WTC11 (cell line): ENCODE results near the gene SHC3. TPM values are rescaled to one million over a fixed set of nuclear protein-coding genes. Genes with fewer than 3 reads are reported as not detected.

Source experiments
- ATAC-seq: fragments of 200-7000 bp; cut with Tn5 transposase; 2 replicates; pipeline ENCODE4 v1.10.0; 2021; ENCODE audit warnings: mild to moderate bottlenecking, moderate library complexity
- CTCF ChIA-PET: fragments of 300-600 bp; sonication (Branson Sonifier 250); formaldehyde crosslinking; loops from one replicate; lab custom pipeline; 2021; ENCODE audit warnings: antibody characterized with exemption; lab: Charles Lee
- POLR2A ChIA-PET: fragments of 350-600 bp; sonication (Branson Sonifier 250); formaldehyde crosslinking; loops from one replicate; lab custom pipeline; 2021; ENCODE audit warnings: antibody characterized with exemption; lab: Charles Lee
- DNase-seq: peaks from one replicate; pipeline ENCODE4 v3.0.0; 2021; ENCODE audit warnings: low spot score
- H3K27ac Mint-ChIP-seq: 2 replicates; pipeline ENCODE4 v1.8.0; 2021; ENCODE audit warnings: mixed read lengths
- H3K27me3 Mint-ChIP-seq: 2 replicates; pipeline ENCODE4 v1.8.0; 2021; ENCODE audit warnings: low read depth, mild to moderate bottlenecking, moderate library complexity, mixed read lengths
- H3K36me3 Mint-ChIP-seq: 2 replicates; pipeline ENCODE4 v1.8.0; 2021; ENCODE audit warnings: mixed read lengths
- H3K4me1 Mint-ChIP-seq: 2 replicates; pipeline ENCODE4 v1.8.0; 2022; ENCODE audit warnings: mixed read lengths
- H3K4me3 Mint-ChIP-seq: 2 replicates; pipeline ENCODE4 v1.8.0; 2021; ENCODE audit warnings: mild to moderate bottlenecking, moderate library complexity, mixed read lengths
- H3K9me3 Mint-ChIP-seq: 2 replicates; pipeline ENCODE4 v1.8.0; 2021; ENCODE audit warnings: mixed read lengths
- AR ChIP-seq: fragments of 250-450 bp; sonication (Bioruptor Pico); IDR thresholded peaks from 2 replicates; pipeline ENCODE4 v1.9.0; 2021; ENCODE audit warnings: mild to moderate bottlenecking
- CREM ChIP-seq: sonication (generic); formaldehyde crosslinking; IDR thresholded peaks from 2 replicates; pipeline ENCODE4 v1.8.1; 2022; ENCODE audit warnings: mild to moderate bottlenecking, missing genetic modification reagents, moderate library complexity
- E2F1 ChIP-seq: sonication (generic); formaldehyde crosslinking; IDR thresholded peaks from 2 replicates; pipeline ENCODE4 v1.8.0; 2022; ENCODE audit warnings: mild to moderate bottlenecking, missing genetic modification reagents
- EMX1 ChIP-seq: fragments of 250-450 bp; sonication (Bioruptor Pico); IDR thresholded peaks from 2 replicates; pipeline ENCODE4 v1.8.0; 2021; ENCODE audit warnings: mild to moderate bottlenecking
- ETV6 ChIP-seq: sonication (generic); formaldehyde crosslinking; IDR thresholded peaks from 2 replicates; pipeline ENCODE4 v1.8.1; 2022; ENCODE audit warnings: mild to moderate bottlenecking, missing genetic modification reagents
- HMGA2 ChIP-seq: fragments of 250-450 bp; sonication (Bioruptor Pico); IDR thresholded peaks from 2 replicates; pipeline ENCODE4 v1.4.0; 2021; ENCODE audit warnings: mild to moderate bottlenecking, moderate library complexity
- JAZF1 ChIP-seq: fragments of 250-450 bp; sonication (Bioruptor Pico); IDR thresholded peaks from 2 replicates; pipeline ENCODE4 v1.9.0; 2021; ENCODE audit warnings: moderate library complexity, mild to moderate bottlenecking, inconsistent platforms
- KAT7 ChIP-seq: sonication (generic); formaldehyde crosslinking; IDR thresholded peaks from 2 replicates; pipeline ENCODE4 v1.8.1; 2023; ENCODE audit warnings: missing genetic modification reagents, mild to moderate bottlenecking, borderline replicate concordance
- MLX ChIP-seq: sonication (generic); formaldehyde crosslinking; IDR thresholded peaks from 2 replicates; pipeline ENCODE4 v1.8.1; 2023; ENCODE audit warnings: mild to moderate bottlenecking, missing genetic modification reagents, moderate library complexity
- NFYB ChIP-seq: sonication (generic); formaldehyde crosslinking; conservative IDR thresholded peaks from 2 replicates; pipeline ENCODE4 v1.8.0; 2022; ENCODE audit warnings: low read depth, missing genetic modification reagents
- NR2C2 ChIP-seq: sonication (generic); formaldehyde crosslinking; IDR thresholded peaks from 2 replicates; pipeline ENCODE4 v1.8.0; 2022; ENCODE audit warnings: mild to moderate bottlenecking, missing genetic modification reagents
- PRRX2 ChIP-seq: fragments of 250-450 bp; sonication (Bioruptor Pico); IDR thresholded peaks from 2 replicates; pipeline ENCODE4 v1.8.0; 2021; ENCODE audit warnings: mild to moderate bottlenecking
- RELA ChIP-seq: sonication (generic); formaldehyde crosslinking; IDR thresholded peaks from 2 replicates; pipeline ENCODE4 v1.8.1; 2022; ENCODE audit warnings: missing genetic modification reagents, mild to moderate bottlenecking, borderline replicate concordance
- SP1 ChIP-seq: sonication (generic); formaldehyde crosslinking; conservative IDR thresholded peaks from 2 replicates; pipeline ENCODE4 v1.8.1; 2022; ENCODE audit warnings: missing genetic modification reagents
- ZMAT4 ChIP-seq: fragments of 250-450 bp; sonication (Bioruptor Pico); IDR thresholded peaks from 2 replicates; pipeline ENCODE4 v1.9.0; 2021; ENCODE audit warnings: mild to moderate bottlenecking
- ZNF317 ChIP-seq: sonication (generic); formaldehyde crosslinking; IDR thresholded peaks from 2 replicates; pipeline ENCODE4 v1.8.1; 2023; ENCODE audit warnings: low read depth, mild to moderate bottlenecking, moderate library complexity, missing genetic modification reagents, borderline replicate concordance
- ZNF416 ChIP-seq: fragments of 250-450 bp; sonication (Bioruptor Pico); IDR thresholded peaks from 2 replicates; pipeline ENCODE4 v1.9.0; 2021; ENCODE audit warnings: mild to moderate bottlenecking, inconsistent platforms
- total RNA-seq: library from RNA; stranded (reverse); gene quantifications from 3 replicates; pipeline ENCODE4 v1.2.3, GENCODE V29; 2021
- TF ChIP-seq, protein P1 (sequence below): sonication (generic); formaldehyde crosslinking; IDR thresholded peaks from 2 replicates; pipeline ENCODE4 v1.8.0; 2023; ENCODE audit warnings: missing genetic modification reagents, mild to moderate bottlenecking, borderline replicate concordance
- TF ChIP-seq, protein P2 (sequence below): sonication (generic); formaldehyde crosslinking; IDR thresholded peaks from 2 replicates; pipeline ENCODE4 v1.8.1; 2022; ENCODE audit warnings: low read depth, missing genetic modification reagents, borderline replicate concordance
- TF ChIP-seq, protein P3 (sequence below): sonication (generic); formaldehyde crosslinking; IDR thresholded peaks from 2 replicates; pipeline ENCODE4 v1.8.1; 2023; ENCODE audit warnings: mild to moderate bottlenecking, moderate library complexity, missing genetic modification reagents

SHC3 gene
- total RNA-seq, 1 experiment from 2014 or later, result 4.9 TPM

DNA sequence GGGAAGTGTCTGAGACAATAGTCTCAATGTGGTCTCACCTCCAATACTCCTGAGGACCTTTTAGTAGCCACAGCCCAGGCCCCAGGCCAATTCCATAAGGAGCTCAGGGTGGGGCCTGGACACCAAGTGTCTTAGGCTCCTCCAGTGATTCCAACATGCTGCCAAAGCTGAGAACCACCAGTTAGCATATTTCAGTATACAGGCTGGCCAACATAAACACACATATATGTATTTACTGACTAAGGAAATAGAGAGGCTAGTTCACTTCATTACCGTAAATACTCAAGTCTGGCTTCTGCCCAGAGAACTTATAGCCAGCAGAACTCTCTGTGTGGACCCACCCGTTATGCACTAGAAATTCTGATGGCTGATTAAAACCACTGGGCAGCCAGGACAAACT, 163.3 kb downstream of the SHC3 start:
- Mint-ChIP-seq H3K9me3 (peaks cover 14% of the 10 kb centered on the region), H3K4me1 (peaks cover 14% of the 10 kb centered on the region), H3K27ac (no peak overlapping the region), H3K27me3 (no peaks in the 10 kb centered on the region), H3K4me3 (no peak overlapping the region), H3K36me3 (peaks cover 14% of the 10 kb centered on the region)
- ChIA-PET CTCF (no interaction called here), POLR2A (no interaction called here)
- ATAC-seq, result no peak
- no peak for DNase-seq
- TF ChIP-seq, protein P1, sequence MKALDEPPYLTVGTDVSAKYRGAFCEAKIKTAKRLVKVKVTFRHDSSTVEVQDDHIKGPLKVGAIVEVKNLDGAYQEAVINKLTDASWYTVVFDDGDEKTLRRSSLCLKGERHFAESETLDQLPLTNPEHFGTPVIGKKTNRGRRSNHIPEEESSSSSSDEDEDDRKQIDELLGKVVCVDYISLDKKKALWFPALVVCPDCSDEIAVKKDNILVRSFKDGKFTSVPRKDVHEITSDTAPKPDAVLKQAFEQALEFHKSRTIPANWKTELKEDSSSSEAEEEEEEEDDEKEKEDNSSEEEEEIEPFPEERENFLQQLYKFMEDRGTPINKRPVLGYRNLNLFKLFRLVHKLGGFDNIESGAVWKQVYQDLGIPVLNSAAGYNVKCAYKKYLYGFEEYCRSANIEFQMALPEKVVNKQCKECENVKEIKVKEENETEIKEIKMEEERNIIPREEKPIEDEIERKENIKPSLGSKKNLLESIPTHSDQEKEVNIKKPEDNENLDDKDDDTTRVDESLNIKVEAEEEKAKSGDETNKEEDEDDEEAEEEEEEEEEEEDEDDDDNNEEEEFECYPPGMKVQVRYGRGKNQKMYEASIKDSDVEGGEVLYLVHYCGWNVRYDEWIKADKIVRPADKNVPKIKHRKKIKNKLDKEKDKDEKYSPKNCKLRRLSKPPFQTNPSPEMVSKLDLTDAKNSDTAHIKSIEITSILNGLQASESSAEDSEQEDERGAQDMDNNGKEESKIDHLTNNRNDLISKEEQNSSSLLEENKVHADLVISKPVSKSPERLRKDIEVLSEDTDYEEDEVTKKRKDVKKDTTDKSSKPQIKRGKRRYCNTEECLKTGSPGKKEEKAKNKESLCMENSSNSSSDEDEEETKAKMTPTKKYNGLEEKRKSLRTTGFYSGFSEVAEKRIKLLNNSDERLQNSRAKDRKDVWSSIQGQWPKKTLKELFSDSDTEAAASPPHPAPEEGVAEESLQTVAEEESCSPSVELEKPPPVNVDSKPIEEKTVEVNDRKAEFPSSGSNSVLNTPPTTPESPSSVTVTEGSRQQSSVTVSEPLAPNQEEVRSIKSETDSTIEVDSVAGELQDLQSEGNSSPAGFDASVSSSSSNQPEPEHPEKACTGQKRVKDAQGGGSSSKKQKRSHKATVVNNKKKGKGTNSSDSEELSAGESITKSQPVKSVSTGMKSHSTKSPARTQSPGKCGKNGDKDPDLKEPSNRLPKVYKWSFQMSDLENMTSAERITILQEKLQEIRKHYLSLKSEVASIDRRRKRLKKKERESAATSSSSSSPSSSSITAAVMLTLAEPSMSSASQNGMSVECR, result no peak
- no peak for TF ChIP-seq SP1 (CRISPR knock-in tag)
- no peak for TF ChIP-seq ETV6 (CRISPR knock-in tag)
- TF ChIP-seq ZMAT4 (CRISPR knock-in tag), result no peak
- TF ChIP-seq EMX1 (CRISPR knock-in tag), result no peak
- no peak for TF ChIP-seq RELA (CRISPR knock-in tag)
- no peak for TF ChIP-seq HMGA2 (CRISPR knock-in tag)
- TF ChIP-seq ZNF317, result no peak
- no peak for TF ChIP-seq PRRX2 (CRISPR knock-in tag)
- TF ChIP-seq NFYB (CRISPR knock-in tag), result no peak
- TF ChIP-seq AR (CRISPR knock-in tag), result no peak
- TF ChIP-seq MLX (CRISPR knock-in tag), result no peak
- no peak for TF ChIP-seq JAZF1
- TF ChIP-seq, protein P2, sequence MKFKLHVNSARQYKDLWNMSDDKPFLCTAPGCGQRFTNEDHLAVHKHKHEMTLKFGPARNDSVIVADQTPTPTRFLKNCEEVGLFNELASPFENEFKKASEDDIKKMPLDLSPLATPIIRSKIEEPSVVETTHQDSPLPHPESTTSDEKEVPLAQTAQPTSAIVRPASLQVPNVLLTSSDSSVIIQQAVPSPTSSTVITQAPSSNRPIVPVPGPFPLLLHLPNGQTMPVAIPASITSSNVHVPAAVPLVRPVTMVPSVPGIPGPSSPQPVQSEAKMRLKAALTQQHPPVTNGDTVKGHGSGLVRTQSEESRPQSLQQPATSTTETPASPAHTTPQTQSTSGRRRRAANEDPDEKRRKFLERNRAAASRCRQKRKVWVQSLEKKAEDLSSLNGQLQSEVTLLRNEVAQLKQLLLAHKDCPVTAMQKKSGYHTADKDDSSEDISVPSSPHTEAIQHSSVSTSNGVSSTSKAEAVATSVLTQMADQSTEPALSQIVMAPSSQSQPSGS (CRISPR knock-in tag), result no peak
- TF ChIP-seq KAT7 (CRISPR knock-in tag), result no peak
- TF ChIP-seq CREM (CRISPR knock-in tag), result no peak
- no peak for TF ChIP-seq ZNF416
- TF ChIP-seq, protein P3, sequence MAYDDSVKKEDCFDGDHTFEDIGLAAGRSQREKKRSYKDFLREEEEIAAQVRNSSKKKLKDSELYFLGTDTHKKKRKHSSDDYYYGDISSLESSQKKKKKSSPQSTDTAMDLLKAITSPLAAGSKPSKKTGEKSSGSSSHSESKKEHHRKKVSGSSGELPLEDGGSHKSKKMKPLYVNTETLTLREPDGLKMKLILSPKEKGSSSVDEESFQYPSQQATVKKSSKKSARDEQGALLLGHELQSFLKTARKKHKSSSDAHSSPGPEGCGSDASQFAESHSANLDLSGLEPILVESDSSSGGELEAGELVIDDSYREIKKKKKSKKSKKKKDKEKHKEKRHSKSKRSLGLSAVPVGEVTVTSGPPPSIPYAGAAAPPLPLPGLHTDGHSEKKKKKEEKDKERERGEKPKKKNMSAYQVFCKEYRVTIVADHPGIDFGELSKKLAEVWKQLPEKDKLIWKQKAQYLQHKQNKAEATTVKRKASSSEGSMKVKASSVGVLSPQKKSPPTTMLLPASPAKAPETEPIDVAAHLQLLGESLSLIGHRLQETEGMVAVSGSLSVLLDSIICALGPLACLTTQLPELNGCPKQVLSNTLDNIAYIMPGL, result no peak
- no peak for TF ChIP-seq NR2C2
- no peak for TF ChIP-seq E2F1
